KMS-11 (cell line): ENCODE data around the gene RPS2.

Experiments used
- H2AFZ ChIP-seq: fragments of 200-600 bp; sonication (generic); 2 replicates; pipeline ENCODE4 v1.6.1; 2016; ENCODE audit warnings: antibody characterized with exemption, mixed run types, low read depth
- H3K27ac ChIP-seq: fragments of 200-600 bp; sonication (generic); 2 replicates; pipeline ENCODE4 v1.6.1; 2016; ENCODE audit warnings: mild to moderate bottlenecking, mixed run types
- H3K27me3 ChIP-seq: fragments of 200-600 bp; sonication (generic); 2 replicates; pipeline ENCODE4 v1.6.1; 2017; ENCODE audit warnings: mild to moderate bottlenecking, low read depth, mixed run types, moderate library complexity; ENCODE audit not compliant: insufficient read depth
- H3K36me3 ChIP-seq: fragments of 200-600 bp; sonication (generic); 2 replicates; pipeline ENCODE4 v1.6.1; 2017; ENCODE audit warnings: mild to moderate bottlenecking, mixed run types; ENCODE audit not compliant: insufficient read depth
- H3K4me1 ChIP-seq: fragments of 200-600 bp; sonication (generic); 2 replicates; pipeline ENCODE4 v1.6.1; 2016; ENCODE audit warnings: mild to moderate bottlenecking, low read depth, mixed run types; ENCODE audit not compliant: poor library complexity, severe bottlenecking
- H3K4me2 ChIP-seq: fragments of 200-600 bp; sonication (generic); 2 replicates; pipeline ENCODE4 v1.7.0; 2016; ENCODE audit warnings: mild to moderate bottlenecking, mixed run types
- H3K4me3 ChIP-seq: fragments of 200-600 bp; sonication (generic); IDR thresholded peaks from 2 replicates; pipeline ENCODE4 v1.6.1; 2017; ENCODE audit warnings: low read depth, low read length, mixed read lengths; ENCODE audit not compliant: insufficient read depth
- H3K79me2 ChIP-seq: fragments of 200-600 bp; sonication (generic); 2 replicates; pipeline ENCODE4 v1.6.1; 2016; ENCODE audit warnings: low read depth, mixed run types; ENCODE audit not compliant: insufficient read depth
- H3K9ac ChIP-seq: fragments of 200-600 bp; sonication (generic); 2 replicates; pipeline ENCODE4 v1.6.1; 2016; ENCODE audit warnings: mild to moderate bottlenecking, mixed run types
- H4K20me1 ChIP-seq: fragments of 200-600 bp; sonication (generic); 2 replicates; pipeline ENCODE4 v1.6.1; 2016; ENCODE audit warnings: mild to moderate bottlenecking, mixed run types; ENCODE audit not compliant: insufficient read depth
- CTCF ChIP-seq: fragments of 200-600 bp; sonication (generic); conservative IDR thresholded peaks from 2 replicates; pipeline ENCODE4 v1.6.1; 2017; ENCODE audit warnings: low read depth, mild to moderate bottlenecking, antibody characterized with exemption, low read length, moderate library complexity, mixed read lengths

Gene RPS2

GRCh38 chr16:2009164-2009711, 44.6 kb upstream of the RPS2 start:
- H3K4me1 ChIP-seq, result peaks cover 23% of the 10 kb centered on the region
- H3K4me2 ChIP-seq, result peak overlapping the region; percentile 96
- peaks cover 15% of the 10 kb centered on the region for H4K20me1 ChIP-seq
- H3K79me2 ChIP-seq, result peaks cover 50% of the 10 kb centered on the region
- peak overlapping the region; percentile 61 for H3K27ac ChIP-seq
- H3K9ac ChIP-seq, result peak overlapping the region; percentile 78
- H2AFZ ChIP-seq, result peak overlapping the region; percentile 54; the same call in 1 of the 2 replicates
- no peaks in the 10 kb centered on the region for H3K27me3 ChIP-seq
- no peak overlapping the region for H3K4me3 ChIP-seq
- H3K36me3 ChIP-seq, result no peaks in the 10 kb centered on the region
- TF ChIP-seq CTCF, result no peak; the same call in 1 of the 2 replicates

DNA sequence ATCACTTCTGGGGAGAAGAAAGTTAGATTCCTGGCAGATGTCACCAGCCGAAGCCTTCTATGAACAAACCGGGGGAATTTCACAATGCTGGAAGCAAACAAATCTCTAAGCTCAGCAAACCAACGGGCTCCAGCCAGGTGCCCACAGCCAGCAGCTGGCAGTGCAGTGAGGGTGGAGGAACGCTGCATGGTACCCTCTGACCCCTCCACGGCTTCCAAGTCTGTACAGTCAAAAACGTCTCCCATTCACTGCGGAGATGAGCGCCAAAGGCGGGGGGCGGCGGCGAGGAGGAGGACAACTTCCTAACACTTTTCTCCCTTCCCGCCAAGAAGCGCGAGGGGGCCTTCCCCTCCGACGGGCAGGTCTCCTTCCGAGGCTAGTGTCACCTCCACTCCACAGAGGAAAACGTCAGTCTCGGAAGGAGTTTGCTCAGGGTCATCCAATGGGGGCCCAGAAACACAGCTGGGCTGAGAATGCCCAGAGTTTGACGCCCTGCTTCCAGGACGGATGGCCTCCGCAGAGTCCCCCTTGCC, 44.1 kb upstream of the RPS2 start:
- Histone ChIP-seq H3K4me2 (peak overlapping the region; percentile 96), H3K4me3 (no peak overlapping the region), H3K9ac (peak overlapping the region; percentile 78), H4K20me1 (peaks cover 15% of the 10 kb centered on the region), H2AFZ (peak overlapping the region; percentile 54; the same call in 1 of the 2 replicates), H3K27me3 (no peaks in the 10 kb centered on the region), H3K79me2 (peaks cover 51% of the 10 kb centered on the region), H3K27ac (peak overlapping the region; percentile 61), H3K36me3 (no peaks in the 10 kb centered on the region), H3K4me1 (peaks cover 23% of the 10 kb centered on the region)
- TF ChIP-seq CTCF, result no peak

- Histone ChIP-seq H3K9ac (peak overlapping the region; percentile 78; the same call in 1 of the 2 replicates), H3K27ac (peak overlapping the region; percentile 61), H3K36me3 (no peaks in the 10 kb centered on the region), H4K20me1 (peaks cover 15% of the 10 kb centered on the region), H3K4me1 (peaks cover 23% of the 10 kb centered on the region), H3K4me3 (no peak overlapping the region), H3K79me2 (peaks cover 56% of the 10 kb centered on the region), H3K4me2 (peak overlapping the region; percentile 96), H3K27me3 (no peaks in the 10 kb centered on the region), H2AFZ (no peak overlapping the region)
- TF ChIP-seq CTCF, result no peak
Observed at GRCh38 chr16:2008009-2008526, 43.4 kb upstream of the RPS2 start.

DNA sequence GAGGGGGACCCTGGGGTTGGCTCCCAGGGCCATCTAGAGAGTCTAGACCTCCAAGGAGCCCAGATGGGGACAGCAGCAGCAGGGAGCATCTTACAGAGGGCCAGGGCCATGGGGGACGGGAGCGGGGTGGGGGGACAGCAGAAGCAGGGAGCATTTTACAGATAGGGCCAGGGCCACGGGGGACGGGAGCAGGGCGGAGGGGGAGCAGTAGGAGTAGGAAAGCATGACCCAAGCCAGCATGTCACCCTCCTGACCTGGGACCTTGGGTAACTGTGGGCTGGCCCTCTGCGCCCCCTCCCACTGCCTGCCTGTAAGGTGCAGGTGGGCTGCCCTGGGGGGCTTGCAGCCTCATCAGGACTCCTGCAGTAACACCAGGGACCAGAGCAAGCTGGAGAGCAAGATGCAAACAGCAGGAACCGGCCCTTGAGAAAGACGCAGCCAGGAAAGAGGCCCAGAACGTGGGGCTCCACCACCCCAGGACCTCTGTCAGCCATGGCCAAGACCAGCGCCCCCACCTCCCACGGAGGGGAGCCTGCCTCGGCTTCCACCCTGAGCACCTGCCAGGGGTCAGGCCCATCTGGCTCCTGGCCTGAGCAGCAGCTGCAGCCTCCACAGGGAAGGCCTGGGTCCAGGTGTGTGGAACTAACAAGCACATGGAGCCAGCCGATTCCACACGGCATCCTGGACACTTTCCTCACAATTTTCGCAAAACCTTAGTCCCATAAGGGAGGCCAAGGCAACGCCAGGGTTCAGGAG, 42.6 kb upstream of the RPS2 start:
- H4K20me1 ChIP-seq, result peaks cover 15% of the 10 kb centered on the region
- H2AFZ ChIP-seq, result no peak overlapping the region
- H3K27ac ChIP-seq, result peak overlapping the region; percentile 61; the same call in 1 of the 2 replicates

More for the DNA sequence above, 42.6 kb upstream of the RPS2 start:
- TF ChIP-seq CTCF, result no peak
- H3K79me2 ChIP-seq, result peaks cover 56% of the 10 kb centered on the region
- H3K9ac ChIP-seq, result no peak overlapping the region
- peak overlapping the region; percentile 96 for H3K4me2 ChIP-seq
- no peaks in the 10 kb centered on the region for H3K27me3 ChIP-seq
- peaks cover 23% of the 10 kb centered on the region for H3K4me1 ChIP-seq
- H3K4me3 ChIP-seq, result no peak overlapping the region
- no peaks in the 10 kb centered on the region for H3K36me3 ChIP-seq
